ENCODE measurements around the gene SMIM7. TPM values are rescaled to one million over a fixed set of nuclear protein-coding genes. Genes with fewer than 3 reads are reported as not detected.
A peak's percentile ranks its signal among the peaks of the same experiment; 100 is the strongest.

Gene SMIM7
- total and polyA plus RNA-seq, 2 of the 13 experiments (the other 11 are each of a cell fraction or from before 2014, with no cell fraction given), result 55.7 to 74.9 TPM

DNA sequence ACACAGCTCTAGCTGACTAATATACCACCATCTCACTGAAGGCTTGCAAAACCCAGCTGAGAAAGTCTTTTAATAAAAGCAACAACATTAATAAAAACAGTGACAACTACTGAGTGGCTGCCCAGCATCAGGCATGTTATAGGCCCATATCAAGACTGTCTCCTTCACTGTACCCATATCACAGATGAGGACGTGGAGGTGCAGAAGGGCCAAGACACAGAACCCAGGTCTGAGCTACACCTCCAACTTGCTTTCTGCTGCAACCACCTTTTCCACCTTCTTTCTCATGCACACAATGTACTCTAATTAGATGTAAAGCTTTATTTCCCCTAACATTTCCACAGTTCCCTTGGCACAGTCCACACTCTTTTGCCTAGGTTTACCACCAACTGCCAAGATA lies 21.3 kb downstream of the SMIM7 start:
- Histone ChIP-seq H3K4me1 (ENCODE audit: insufficient read depth, low read length) (peaks cover 9% of the 10 kb centered on the region), H2AFZ (ENCODE audit: low read length) (no peak overlapping the region), H3K79me2 (ENCODE audit: insufficient read depth, low read length) (peaks cover 30% of the 10 kb centered on the region), H4K20me1 (ENCODE audit: insufficient read depth, low read length) (peaks cover 2% of the 10 kb centered on the region), H3K36me3 (replicated peaks in 1 of 2; ENCODE audit: control insufficient read depth in 1 of 2, insufficient read depth in 2 of 2, low read length in 2 of 2) (peaks cover 15 to 31% of the 10 kb centered on the region in 2 experiments; a peak in 4 of 5 replicates), H3K9ac (ENCODE audit: insufficient read depth, low read depth, low read length) (no peak overlapping the region), H3K27ac (ENCODE audit: extremely low read length, insufficient read depth, low read length) (no peak overlapping the region), H3K4me2 (ENCODE audit: low read depth, low read length) (no peak overlapping the region), H3K9me3 (ENCODE audit: low read length) (no peaks in the 10 kb centered on the region), H3K27me3 (ENCODE audit: control insufficient read depth in 1 of 2, insufficient read depth in 2 of 2, low read length in 2 of 2) (no peaks in the 10 kb centered on the region), H3K4me3 (replicated peaks in 1 of 3; ENCODE audit: insufficient read depth in 1 of 3, low read depth in 2 of 3, low read length in 3 of 3) (no peak overlapping the region)
- in situ Hi-C loops (cut with HindIII; ENCODE audit: extremely low pct_ligation_motif_present, low pct_unique_long_range_greater_than_20kb) (no loop called here), intact Hi-C loops (cut with micrococcal nuclease; ENCODE audit: unreplicated experiment) (no loop called here)
- ChIA-PET POLR2A (interaction anchor here (1.1 to 1.5 kb wide), 2 partner anchors 22 to 66 kb away, joined by 4 to 6 read pairs; partner anchors contain the start of gene SLC35E1), CTCF (ENCODE audit: low intra/inter-chr PET ratio, low total read pairs) (no interaction called here)
- no peak for ATAC-seq
- no TSS peak for BruUV-seq (replicated peaks)
- no peak for DNase-seq (ENCODE audit: low spot score)
- TF ChIP-seq ZNF160 (CRISPR knock-in tag; IDR thresholded peaks at IDR 0.05) (no peak), MED1 (CRISPR knock-in tag; IDR thresholded peaks at IDR 0.05) (no peak), ATM (IDR thresholded peaks at IDR 0.05; ENCODE audit: borderline replicate concordance) (no peak), NAIF1 (CRISPR knock-in tag; IDR thresholded peaks at IDR 0.05; ENCODE audit: borderline replicate concordance) (no peak), EED (CRISPR knock-in tag; IDR thresholded peaks at IDR 0.05) (no peak), MIER3 (CRISPR knock-in tag; IDR thresholded peaks at IDR 0.05; ENCODE audit: borderline replicate concordance) (no peak), TEAD2 (CRISPR knock-in tag; IDR thresholded peaks at IDR 0.05) (no peak), TCF12 (IDR thresholded peaks at IDR 0.05) (no peak), TCF12 (CRISPR knock-in tag; IDR thresholded peaks at IDR 0.05) (no peak), ZNF292 (CRISPR knock-in tag; IDR thresholded peaks at IDR 0.05; ENCODE audit: borderline replicate concordance, low read depth) (no peak), ZNF570 (CRISPR knock-in tag; IDR thresholded peaks at IDR 0.05; ENCODE audit: borderline replicate concordance) (no peak), ZFP90 (CRISPR knock-in tag; IDR thresholded peaks at IDR 0.05; ENCODE audit: borderline replicate concordance) (no peak), ZNF629 (CRISPR knock-in tag; conservative IDR thresholded peaks at IDR 0.05) (peak; percentile 87), ZMYM3 (CRISPR knock-in tag; IDR thresholded peaks at IDR 0.05) (0 out of 2 replicates have a peak, but pooled peaks have one; percentile 38), HMG20A (CRISPR knock-in tag; IDR thresholded peaks at IDR 0.05; ENCODE audit: borderline replicate concordance) (no peak)
- TF ChIP-seq, protein P1, sequence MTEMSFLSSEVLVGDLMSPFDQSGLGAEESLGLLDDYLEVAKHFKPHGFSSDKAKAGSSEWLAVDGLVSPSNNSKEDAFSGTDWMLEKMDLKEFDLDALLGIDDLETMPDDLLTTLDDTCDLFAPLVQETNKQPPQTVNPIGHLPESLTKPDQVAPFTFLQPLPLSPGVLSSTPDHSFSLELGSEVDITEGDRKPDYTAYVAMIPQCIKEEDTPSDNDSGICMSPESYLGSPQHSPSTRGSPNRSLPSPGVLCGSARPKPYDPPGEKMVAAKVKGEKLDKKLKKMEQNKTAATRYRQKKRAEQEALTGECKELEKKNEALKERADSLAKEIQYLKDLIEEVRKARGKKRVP (CRISPR knock-in tag; IDR thresholded peaks at IDR 0.05), result no peak
- TF ChIP-seq, protein P2, sequence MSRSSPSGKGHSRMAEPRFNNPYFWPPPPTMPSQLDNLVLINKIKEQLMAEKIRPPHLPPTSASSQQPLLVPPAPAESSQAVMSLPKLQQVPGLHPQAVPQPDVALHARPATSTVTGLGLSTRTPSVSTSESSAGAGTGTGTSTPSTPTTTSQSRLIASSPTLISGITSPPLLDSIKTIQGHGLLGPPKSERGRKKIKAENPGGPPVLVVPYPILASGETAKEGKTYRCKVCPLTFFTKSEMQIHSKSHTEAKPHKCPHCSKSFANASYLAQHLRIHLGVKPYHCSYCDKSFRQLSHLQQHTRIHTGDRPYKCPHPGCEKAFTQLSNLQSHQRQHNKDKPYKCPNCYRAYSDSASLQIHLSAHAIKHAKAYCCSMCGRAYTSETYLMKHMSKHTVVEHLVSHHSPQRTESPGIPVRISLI (CRISPR knock-in tag; IDR thresholded peaks at IDR 0.05; ENCODE audit: borderline replicate concordance), result no peak
- TF ChIP-seq, protein P3, sequence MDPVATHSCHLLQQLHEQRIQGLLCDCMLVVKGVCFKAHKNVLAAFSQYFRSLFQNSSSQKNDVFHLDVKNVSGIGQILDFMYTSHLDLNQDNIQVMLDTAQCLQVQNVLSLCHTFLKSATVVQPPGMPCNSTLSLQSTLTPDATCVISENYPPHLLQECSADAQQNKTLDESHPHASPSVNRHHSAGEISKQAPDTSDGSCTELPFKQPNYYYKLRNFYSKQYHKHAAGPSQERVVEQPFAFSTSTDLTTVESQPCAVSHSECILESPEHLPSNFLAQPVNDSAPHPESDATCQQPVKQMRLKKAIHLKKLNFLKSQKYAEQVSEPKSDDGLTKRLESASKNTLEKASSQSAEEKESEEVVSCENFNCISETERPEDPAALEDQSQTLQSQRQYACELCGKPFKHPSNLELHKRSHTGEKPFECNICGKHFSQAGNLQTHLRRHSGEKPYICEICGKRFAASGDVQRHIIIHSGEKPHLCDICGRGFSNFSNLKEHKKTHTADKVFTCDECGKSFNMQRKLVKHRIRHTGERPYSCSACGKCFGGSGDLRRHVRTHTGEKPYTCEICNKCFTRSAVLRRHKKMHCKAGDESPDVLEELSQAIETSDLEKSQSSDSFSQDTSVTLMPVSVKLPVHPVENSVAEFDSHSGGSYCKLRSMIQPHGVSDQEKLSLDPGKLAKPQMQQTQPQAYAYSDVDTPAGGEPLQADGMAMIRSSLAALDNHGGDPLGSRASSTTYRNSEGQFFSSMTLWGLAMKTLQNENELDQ (CRISPR knock-in tag; IDR thresholded peaks at IDR 0.05; ENCODE audit: borderline replicate concordance), result no peak
- TF ChIP-seq, protein P4, sequence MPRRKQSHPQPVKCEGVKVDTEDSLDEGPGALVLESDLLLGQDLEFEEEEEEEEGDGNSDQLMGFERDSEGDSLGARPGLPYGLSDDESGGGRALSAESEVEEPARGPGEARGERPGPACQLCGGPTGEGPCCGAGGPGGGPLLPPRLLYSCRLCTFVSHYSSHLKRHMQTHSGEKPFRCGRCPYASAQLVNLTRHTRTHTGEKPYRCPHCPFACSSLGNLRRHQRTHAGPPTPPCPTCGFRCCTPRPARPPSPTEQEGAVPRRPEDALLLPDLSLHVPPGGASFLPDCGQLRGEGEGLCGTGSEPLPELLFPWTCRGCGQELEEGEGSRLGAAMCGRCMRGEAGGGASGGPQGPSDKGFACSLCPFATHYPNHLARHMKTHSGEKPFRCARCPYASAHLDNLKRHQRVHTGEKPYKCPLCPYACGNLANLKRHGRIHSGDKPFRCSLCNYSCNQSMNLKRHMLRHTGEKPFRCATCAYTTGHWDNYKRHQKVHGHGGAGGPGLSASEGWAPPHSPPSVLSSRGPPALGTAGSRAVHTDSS (CRISPR knock-in tag; conservative IDR thresholded peaks at IDR 0.05), result no peak
- WGBS (ENCODE audit: low lambda C conversion rate), result 90% methylated on average over 1 of the region's 1 CpG
- no peak for FAIRE-seq
